A549 (cell line): ENCODE data around the gene ENTPD6. TPM values are rescaled to one million over a fixed set of nuclear protein-coding genes. Genes with fewer than 3 reads are reported as not detected.
A peak's percentile ranks its signal among the peaks of the same experiment; 100 is the strongest.

Source experiments
- ATAC-seq, 2 experiments: fragments of 200-7000 bp in 1 of 2; fragments of >200 bp in 1 of 2; cut with Nextera tagmentation in 1 of 2; cut with Tn5 transposase in 1 of 2; 3 replicates each; pipeline versions ENCODE4 v1.8.0 to v1.9.1; 2018 to 2020; ENCODE audit warnings: mild to moderate bottlenecking in 1 of 2, moderate library complexity in 1 of 2
- CTCF ChIA-PET: fragments of 300-600 bp; sonication (Branson Sonifier 250); formaldehyde crosslinking; extraction: SDS; loops from one replicate; lab custom pipeline; 2021; ENCODE audit warnings: antibody characterized with exemption, inconsistent platforms; lab: Yijun Ruan, JAX
- POLR2A ChIA-PET: fragments of 350-600 bp; formaldehyde crosslinking; extraction: SDS; loops from one replicate; lab custom pipeline; 2021; ENCODE audit warnings: antibody characterized with exemption, inconsistent platforms; lab: Yijun Ruan, JAX
- DNase-seq, 2 experiments: peaks; one replicate each; pipeline versions ENCODE4 v3.0.0 to v3.0.0-alpha.2; 2011 to 2016; ENCODE audit warnings: low read depth in 1 of 2, low spot score in 1 of 2
- FAIRE-seq: peaks from 2 replicates; lab custom pipeline; 2011; peaks lifted over from hg19 to GRCh38; lab: Jason Lieb, UNC
- H3K27ac ChIP-seq, 2 experiments: fragments of >200 bp; sonication (Bioruptor Twin); formaldehyde crosslinking; 3 replicates each; pipeline ENCODE4 v1.5.1; 2016 to 2017
- H3K4me1 ChIP-seq: fragments of >200 bp; sonication (Bioruptor Twin); formaldehyde crosslinking; 3 replicates; pipeline ENCODE4 v1.6.1; 2016
- H3K4me2 ChIP-seq: fragments of >200 bp; sonication (Bioruptor Twin); formaldehyde crosslinking; 3 replicates; pipeline ENCODE4 v1.6.1; 2016
- H3K4me3 ChIP-seq: fragments of >200 bp; sonication (Bioruptor Twin); formaldehyde crosslinking; 3 replicates; pipeline ENCODE4 v1.5.1; 2016
- H3K9me3 ChIP-seq: fragments of >200 bp; sonication (Bioruptor Twin); formaldehyde crosslinking; 3 replicates; pipeline ENCODE4 v1.6.1; 2016
- BCL3 ChIP-seq: fragments of >200 bp; sonication (Bioruptor Twin); formaldehyde crosslinking; IDR thresholded peaks from 3 replicates; pipeline ENCODE4 v1.6.1; 2016
- CEBPB ChIP-seq, 2 experiments: fragments of >200 bp in 1 of 2; sonication (Bioruptor Twin) in 1 of 2; formaldehyde crosslinking in 1 of 2; IDR thresholded peaks; 2 replicates each; pipeline ENCODE4 v1.6.1; 2012 to 2016
- CHD2 ChIP-seq: fragments of 150-350 bp; IDR thresholded peaks from 2 replicates; pipeline ENCODE4 v1.6.1; 2014; ENCODE audit warnings: low read length; ENCODE audit not compliant: partially characterized antibody
- CHD4 ChIP-seq: fragments of 200-600 bp; sonication (generic); IDR thresholded peaks from 2 replicates; pipeline ENCODE4 v1.6.1; 2016; ENCODE audit warnings: antibody characterized with exemption, mild to moderate bottlenecking, borderline replicate concordance
- E2F6 ChIP-seq: IDR thresholded peaks from 2 replicates; pipeline ENCODE4 v1.6.1; 2012; ENCODE audit warnings: low read depth, borderline replicate concordance
- EHF ChIP-seq: fragments of 250-450 bp; sonication (Bioruptor Pico); IDR thresholded peaks from 2 replicates; pipeline ENCODE4 v1.5.0; 2020; ENCODE audit warnings: mild to moderate bottlenecking
- EHMT2 ChIP-seq: fragments of 200-600 bp; sonication (generic); IDR thresholded peaks from 2 replicates; pipeline ENCODE4 v1.6.1; 2016; ENCODE audit warnings: antibody characterized with exemption, low read depth, mild to moderate bottlenecking, moderate library complexity
- EP300 ChIP-seq, 2 experiments: fragments of >200 bp; sonication (Bioruptor Twin); formaldehyde crosslinking; IDR thresholded peaks; 2 replicates in 1 of 2; 3 replicates in 1 of 2; pipeline ENCODE4 v1.6.1; 2016 to 2017
- FOSB ChIP-seq: fragments of 250-450 bp; sonication (Bioruptor Pico); IDR thresholded peaks from 2 replicates; pipeline ENCODE4 v1.5.0; 2020; ENCODE audit warnings: mild to moderate bottlenecking, moderate library complexity
- HEYL ChIP-seq: fragments of 250-450 bp; sonication (Bioruptor Pico); IDR thresholded peaks from 2 replicates; pipeline ENCODE4 v1.8.0; 2021; ENCODE audit warnings: mild to moderate bottlenecking, moderate library complexity
- HOXA7 ChIP-seq: fragments of 250-450 bp; sonication (Bioruptor Pico); IDR thresholded peaks from 2 replicates; pipeline ENCODE4 v1.5.0; 2020; ENCODE audit warnings: mild to moderate bottlenecking, moderate library complexity
- JUN ChIP-seq, 2 experiments: fragments of >200 bp; sonication (Bioruptor Twin); formaldehyde crosslinking; IDR thresholded peaks; 2 replicates in 1 of 2; 3 replicates in 1 of 2; pipeline ENCODE4 v1.6.1; 2016 to 2017
- KDM1A ChIP-seq: fragments of 200-600 bp; sonication (generic); IDR thresholded peaks from 2 replicates; pipeline ENCODE4 v1.6.1; 2016; ENCODE audit warnings: low read depth, mild to moderate bottlenecking
- MAFK ChIP-seq: fragments of 450-650 bp; IDR thresholded peaks from 2 replicates; pipeline ENCODE4 v1.6.1; 2014; ENCODE audit not compliant: partially characterized antibody
- MAZ ChIP-seq: fragments of 150-350 bp; IDR thresholded peaks from 2 replicates; pipeline ENCODE4 v1.6.1; 2014; ENCODE audit warnings: antibody characterized with exemption, low read depth, low read length, borderline replicate concordance
- MYC ChIP-seq: IDR thresholded peaks from 2 replicates; pipeline ENCODE4 v1.6.1; 2012; ENCODE audit warnings: mild to moderate bottlenecking, inconsistent platforms, low read length, improper control_type of control experiment, borderline replicate concordance
- RNF2 ChIP-seq: fragments of 200-600 bp; sonication (generic); IDR thresholded peaks from 2 replicates; pipeline ENCODE4 v1.6.1; 2016; ENCODE audit warnings: low read depth, mild to moderate bottlenecking, antibody characterized with exemption, moderate library complexity, borderline replicate concordance
- SMC3 ChIP-seq: fragments of >200 bp; sonication (Bioruptor Twin); formaldehyde crosslinking; IDR thresholded peaks from 3 replicates; pipeline ENCODE4 v1.6.1; 2018; ENCODE audit warnings: inconsistent platforms
- TFCP2L1 ChIP-seq: fragments of 250-450 bp; sonication (Bioruptor Pico); IDR thresholded peaks from 2 replicates; pipeline ENCODE4 v1.5.0; 2021; ENCODE audit warnings: mild to moderate bottlenecking
- USF2 ChIP-seq: fragments of 450-650 bp; IDR thresholded peaks from 2 replicates; pipeline ENCODE4 v1.6.1; 2014; ENCODE audit warnings: antibody characterized with exemption
- ZNF302 ChIP-seq: fragments of 250-450 bp; sonication (Bioruptor Pico); IDR thresholded peaks from 2 replicates; pipeline ENCODE4 v1.9.0; 2021; ENCODE audit warnings: inconsistent platforms, mild to moderate bottlenecking, moderate library complexity
- WGBS: methylation state at CpG from one replicate; pipeline ENCODE4 v1.1.6; 2017; ENCODE audit errors: missing lambda C conversion rate; 5-methylcytosine and 5-hydroxymethylcytosine counted together
- polyA plus RNA-seq, 4 experiments: library from polyadenylated mRNA; depleted of rRNA in 3 of 4; stranded (reverse); fragments of >200 nt; fragmentation: RNase III in 1 of 4; extraction: RNeasy Plus Mini Kit Qiagen cat#74134 plus additional on column Dnase treatment in 1 of 4; gene quantifications; 2 replicates in 3 of 4; 3 replicates in 1 of 4; pipeline ENCODE4 v1.2.3, GENCODE V29; 2011 to 2017

The ENTPD6 gene
- polyA plus RNA-seq, 2 of the 4 experiments (the other 2 are of a cell fraction): 85.7 to 87.0 TPM

- DNase-seq (no peak), ATAC-seq (no peak), FAIRE-seq (no peak)
- ChIA-PET POLR2A (no interaction called here), CTCF (interaction anchor here (0.6 to 2.3 kb wide), 4 partner anchors 19 to 205 kb away, joined by 3 to 11 read pairs (median 3); no protein-coding TSS in a partner anchor)
- no peaks in the 10 kb centered on the region for H3K9me3 ChIP-seq
- H3K4me1 ChIP-seq: peaks cover 35% of the 10 kb centered on the region
- H3K4me2 ChIP-seq: no peak overlapping the region; the same call in 2 of the 3 replicates
- no peak overlapping the region for H3K4me3 ChIP-seq
- TF ChIP-seq EHMT2: no peak
- no peak for TF ChIP-seq TFCP2L1 (CRISPR knock-in tag)
- TF ChIP-seq SMC3: no peak
- TF ChIP-seq USF2: no peak
- TF ChIP-seq HEYL (CRISPR knock-in tag): no peak
- no peak for TF ChIP-seq ZNF302 (CRISPR knock-in tag)
- no peak for TF ChIP-seq CHD2
- TF ChIP-seq CEBPB (IDR thresholded peaks at IDR 0.05): no peak
- no peak for TF ChIP-seq CHD4
- H3K27ac ChIP-seq: no peak overlapping the region
- WGBS: 77% methylated on average over 10 of the region's 11 CpGs
Observed at GRCh38 chr20:25198663-25199383, 3.3 kb downstream of the ENTPD6 start.

GRCh38 chr20:25199473-25200260 lies 4.2 kb downstream of the ENTPD6 start:
- Histone ChIP-seq H3K4me2 (peak overlapping the region; percentile 24; the same call in 2 of the 3 replicates), H3K27ac (no peak overlapping the region), H3K9me3 (no peaks in the 10 kb centered on the region), H3K4me3 (no peak overlapping the region), H3K4me1 (peaks cover 35% of the 10 kb centered on the region)
- TF ChIP-seq EHMT2 (no peak), EHF (no peak), HEYL (CRISPR knock-in tag) (no peak), HOXA7 (no peak), RNF2 (no peak)
- DNase-seq (no peak), ATAC-seq (no peak), FAIRE-seq (no peak)
- WGBS: 77% methylated on average over 5 of the region's 5 CpGs
- ChIA-PET POLR2A (interaction anchor here (0.8 kb wide), 1 partner anchor 33 kb away, joined by 4 read pairs; no protein-coding TSS in a partner anchor), CTCF (interaction anchor here (0.6 to 2.3 kb wide), 5 partner anchors 20 to 206 kb away, joined by 3 to 11 read pairs (median 3); partner anchors contain the start of gene PYGB)

- ChIA-PET CTCF (interaction anchor here (0.6 to 4.9 kb wide), 11 partner anchors 8 to 175 kb away, joined by 3 to 30 read pairs (median 5); partner anchors contain the start of gene ENTPD6), POLR2A (interaction anchor here (0.7 to 1.2 kb wide), 2 partner anchors 8 to 44 kb away, joined by 3 to 5 read pairs; partner anchors contain the start of gene ENTPD6)
- H3K9me3 ChIP-seq: no peaks in the 10 kb centered on the region
- no peak overlapping the region for H3K4me3 ChIP-seq
- no peak for DNase-seq
- TF ChIP-seq MYC: no peak
- no peak for TF ChIP-seq BCL3
- TF ChIP-seq EHF: no peak
- TF ChIP-seq E2F6: no peak
- no peak for TF ChIP-seq MAFK
- TF ChIP-seq KDM1A: no peak
- TF ChIP-seq EP300 (IDR thresholded peaks at IDR 0.05): no peak
- TF ChIP-seq FOSB (CRISPR knock-in tag): no peak
- TF ChIP-seq JUN (IDR thresholded peaks at IDR 0.05): no peak
- no peak for TF ChIP-seq MAZ
- H3K27ac ChIP-seq: no peak overlapping the region
- H3K4me2 ChIP-seq: no peak overlapping the region
- no peak for FAIRE-seq
- peaks cover 33% of the 10 kb centered on the region for H3K4me1 ChIP-seq
- 45% methylated on average over 2 of the region's 2 CpGs for WGBS
- no peak for ATAC-seq
Observed at GRCh38 chr20:25203089-25203488, 7.6 kb downstream of the ENTPD6 start.
